PFSK-1 (cell line): ENCODE results near the gene AFF2.

Source experiments
- FOXP2 ChIP-seq: optimal IDR thresholded peaks from 2 replicates; pipeline ENCODE3; 2011; ENCODE audit warnings: borderline replicate concordance, control low read depth, inconsistent platforms; ENCODE audit not compliant: insufficient read depth; ENCODE audit errors: extremely low read length, extremely low read depth
- POLR2AphosphoS5 ChIP-seq: IDR thresholded peaks from 2 replicates; pipeline ENCODE4 v1.6.1; 2012; ENCODE audit warnings: low read depth, mild to moderate bottlenecking, control low read depth, low read length, moderate library complexity
- SIN3A ChIP-seq: IDR thresholded peaks from 2 replicates; pipeline ENCODE4 v1.6.1; 2012; ENCODE audit warnings: mild to moderate bottlenecking, low read length, moderate library complexity, borderline replicate concordance; ENCODE audit not compliant: insufficient read depth
- TAF1 ChIP-seq: IDR thresholded peaks from 2 replicates; pipeline ENCODE4 v1.6.1; 2012; ENCODE audit warnings: low read length, control low read depth, borderline replicate concordance; ENCODE audit not compliant: insufficient read depth
- TF ChIP-seq, protein P1 (sequence below), 2 experiments: IDR thresholded peaks; 2 replicates each; pipeline versions ENCODE4 v1.6.1 to v1.8.0; 2011 to 2012; ENCODE audit warnings: low read depth in 2 of 2, low read length in 2 of 2, control low read depth in 1 of 2, inconsistent platforms in 1 of 2, mild to moderate bottlenecking in 1 of 2, moderate library complexity in 1 of 2; ENCODE audit not compliant: insufficient read depth in 1 of 2

AFF2 gene

DNA sequence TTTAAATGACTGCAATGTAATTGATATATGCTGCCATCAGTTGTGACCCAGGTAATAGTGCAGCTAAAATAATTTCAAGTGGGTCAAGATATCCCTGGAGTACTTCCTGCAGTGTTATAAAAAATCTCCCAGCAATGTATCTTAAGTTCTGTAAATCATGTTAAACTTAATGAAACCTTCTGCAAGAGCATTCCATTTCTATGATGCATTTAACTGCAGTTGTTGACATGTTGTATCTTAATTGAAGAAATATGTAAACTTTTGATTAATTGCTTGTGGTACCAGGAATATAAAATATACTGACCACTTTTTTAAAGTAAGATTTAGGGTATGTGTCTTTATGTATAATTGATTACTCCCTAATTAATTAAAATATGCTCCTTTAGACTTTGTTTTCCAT lies 213.6 kb downstream of the AFF2 start:
- no peak for TF ChIP-seq SIN3A
- TF ChIP-seq, protein P1, sequence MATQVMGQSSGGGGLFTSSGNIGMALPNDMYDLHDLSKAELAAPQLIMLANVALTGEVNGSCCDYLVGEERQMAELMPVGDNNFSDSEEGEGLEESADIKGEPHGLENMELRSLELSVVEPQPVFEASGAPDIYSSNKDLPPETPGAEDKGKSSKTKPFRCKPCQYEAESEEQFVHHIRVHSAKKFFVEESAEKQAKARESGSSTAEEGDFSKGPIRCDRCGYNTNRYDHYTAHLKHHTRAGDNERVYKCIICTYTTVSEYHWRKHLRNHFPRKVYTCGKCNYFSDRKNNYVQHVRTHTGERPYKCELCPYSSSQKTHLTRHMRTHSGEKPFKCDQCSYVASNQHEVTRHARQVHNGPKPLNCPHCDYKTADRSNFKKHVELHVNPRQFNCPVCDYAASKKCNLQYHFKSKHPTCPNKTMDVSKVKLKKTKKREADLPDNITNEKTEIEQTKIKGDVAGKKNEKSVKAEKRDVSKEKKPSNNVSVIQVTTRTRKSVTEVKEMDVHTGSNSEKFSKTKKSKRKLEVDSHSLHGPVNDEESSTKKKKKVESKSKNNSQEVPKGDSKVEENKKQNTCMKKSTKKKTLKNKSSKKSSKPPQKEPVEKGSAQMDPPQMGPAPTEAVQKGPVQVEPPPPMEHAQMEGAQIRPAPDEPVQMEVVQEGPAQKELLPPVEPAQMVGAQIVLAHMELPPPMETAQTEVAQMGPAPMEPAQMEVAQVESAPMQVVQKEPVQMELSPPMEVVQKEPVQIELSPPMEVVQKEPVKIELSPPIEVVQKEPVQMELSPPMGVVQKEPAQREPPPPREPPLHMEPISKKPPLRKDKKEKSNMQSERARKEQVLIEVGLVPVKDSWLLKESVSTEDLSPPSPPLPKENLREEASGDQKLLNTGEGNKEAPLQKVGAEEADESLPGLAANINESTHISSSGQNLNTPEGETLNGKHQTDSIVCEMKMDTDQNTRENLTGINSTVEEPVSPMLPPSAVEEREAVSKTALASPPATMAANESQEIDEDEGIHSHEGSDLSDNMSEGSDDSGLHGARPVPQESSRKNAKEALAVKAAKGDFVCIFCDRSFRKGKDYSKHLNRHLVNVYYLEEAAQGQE (IDR thresholded peaks at IDR 0.05; ENCODE audit: insufficient read depth in 1 of 2, low read depth in 2 of 2, low read length in 2 of 2), result no peak
- no peak for TF ChIP-seq FOXP2
- no peak for TF ChIP-seq POLR2AphosphoS5
- no peak for TF ChIP-seq TAF1

DNA sequence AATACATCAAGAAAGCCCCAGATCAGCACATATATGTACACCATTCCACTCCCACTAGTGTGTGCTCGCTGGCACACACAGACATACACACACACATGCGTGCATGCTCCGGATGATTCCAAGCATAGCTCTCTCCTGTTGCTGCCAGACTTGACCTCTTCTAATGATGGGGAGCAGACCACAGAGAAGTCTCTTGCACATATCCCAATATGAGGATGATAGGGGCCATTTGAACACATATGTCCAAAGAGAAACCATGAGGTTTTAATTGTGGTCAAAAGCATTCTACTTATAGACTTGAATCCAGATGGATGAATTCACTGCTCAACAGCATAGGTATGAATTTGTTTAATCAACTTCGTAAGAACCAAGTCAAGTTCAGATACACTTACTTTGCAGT lies 214.9 kb downstream of the AFF2 start:
- TF ChIP-seq, protein P1 (IDR thresholded peaks at IDR 0.05; ENCODE audit: insufficient read depth in 1 of 2, low read depth in 2 of 2, low read length in 2 of 2), result no peak
- TF ChIP-seq POLR2AphosphoS5, result no peak
- no peak for TF ChIP-seq FOXP2
- no peak for TF ChIP-seq SIN3A
- TF ChIP-seq TAF1, result no peak

DNA sequence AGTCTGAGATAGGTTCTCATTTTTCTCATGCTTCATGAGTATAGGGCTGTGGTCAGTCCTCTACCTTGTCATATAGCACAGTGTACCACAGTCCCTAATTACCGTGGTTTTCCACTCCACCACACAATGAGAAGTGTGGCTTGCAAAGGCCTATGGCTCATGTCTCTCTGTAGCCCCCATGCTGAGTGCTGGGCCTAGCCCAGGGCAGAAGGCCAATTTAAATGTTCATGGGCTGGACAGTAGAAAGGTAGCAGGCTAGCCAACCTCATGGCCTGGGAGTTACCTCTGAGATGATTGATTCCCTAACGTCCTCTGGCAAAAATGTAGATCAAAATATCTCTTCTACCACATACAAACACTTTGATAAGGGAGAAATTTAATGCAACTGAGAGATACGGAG lies 222.5 kb downstream of the AFF2 start:
- no peak for TF ChIP-seq TAF1

DNA sequence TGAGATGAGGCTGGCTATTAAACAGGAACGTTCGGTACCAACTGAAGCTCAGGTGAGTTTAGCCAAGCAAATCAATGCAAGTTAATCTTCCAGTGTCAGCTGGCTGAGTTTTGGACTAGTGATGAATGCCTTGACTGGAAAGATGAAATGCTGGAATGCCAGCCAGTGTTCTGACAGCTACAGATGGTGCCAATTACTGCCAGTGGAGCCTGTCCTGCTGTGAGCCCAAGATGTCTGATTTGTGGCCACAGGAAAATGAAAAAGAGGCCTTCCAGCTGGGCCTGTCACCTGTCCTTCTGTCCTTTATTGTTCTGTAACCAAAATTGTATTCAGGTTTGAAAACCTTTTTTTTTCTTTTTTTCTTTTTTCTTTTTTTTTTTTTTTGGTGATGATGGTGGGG lies 223.1 kb downstream of the AFF2 start:
- TF ChIP-seq TAF1, result no peak
- TF ChIP-seq, protein P1 (IDR thresholded peaks at IDR 0.05; ENCODE audit: insufficient read depth in 1 of 2, low read depth in 2 of 2, low read length in 2 of 2), result no peak
- TF ChIP-seq SIN3A, result no peak
- no peak for TF ChIP-seq POLR2AphosphoS5
- TF ChIP-seq FOXP2, result no peak

DNA sequence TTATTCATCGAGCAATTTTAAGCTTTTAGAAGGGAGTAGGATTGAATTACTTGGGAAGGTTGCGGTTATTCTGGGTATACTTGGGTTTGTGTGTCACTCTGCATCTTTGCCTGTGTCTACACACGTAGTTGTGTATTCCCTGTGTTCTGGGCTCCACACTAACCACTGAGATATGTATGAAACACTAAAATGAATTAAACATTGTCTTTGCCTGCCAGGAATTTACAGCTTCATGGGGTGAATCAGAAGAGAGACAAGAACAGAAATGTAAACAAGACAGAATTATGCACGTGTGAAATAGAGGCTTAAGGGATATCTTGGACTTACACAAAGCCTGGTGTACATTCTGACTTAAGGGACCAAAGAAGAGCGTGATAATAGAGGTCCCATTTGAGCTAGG lies 228.5 kb downstream of the AFF2 start:
- TF ChIP-seq TAF1 (no peak), SIN3A (no peak), FOXP2 (no peak), POLR2AphosphoS5 (no peak)
- TF ChIP-seq, protein P1 (IDR thresholded peaks at IDR 0.05; ENCODE audit: insufficient read depth in 1 of 2, low read depth in 2 of 2, low read length in 2 of 2), result no peak
